ENCODE measurements around the gene MYOM1.

Gene MYOM1

GRCh38 chr18:3119401-3120341 lies 100.1 kb downstream of the MYOM1 start:
- Histone ChIP-seq H3K27ac (ENCODE audit: low read length) (no peak overlapping the region), H3K9me3 (ENCODE audit: control insufficient read depth in 1 of 2, low read length in 2 of 2) (no peaks in the 10 kb centered on the region), H3K4me3 (ENCODE audit: low read depth in 1 of 2, low read length in 2 of 2) (no peak overlapping the region), H3K4me1 (ENCODE audit: control insufficient read depth in 1 of 2, insufficient read depth in 2 of 2, low read length in 2 of 2) (no peaks in the 10 kb centered on the region), H3K27me3 (ENCODE audit: low read depth, low read length) (no peaks in the 10 kb centered on the region), H3K36me3 (ENCODE audit: control insufficient read depth in 1 of 2, insufficient read depth in 2 of 2, low read length in 2 of 2) (peaks cover 0 to 21% of the 10 kb centered on the region in 2 donors)

- no peak overlapping the region for H3K27ac ChIP-seq (ENCODE audit: low read length)
- no peaks in the 10 kb centered on the region for H3K4me1 ChIP-seq (ENCODE audit: control insufficient read depth in 1 of 2, insufficient read depth in 2 of 2, low read length in 2 of 2)
- no peaks in the 10 kb centered on the region for H3K9me3 ChIP-seq (ENCODE audit: control insufficient read depth in 1 of 2, low read length in 2 of 2)
- H3K27me3 ChIP-seq (ENCODE audit: low read depth, low read length), result no peaks in the 10 kb centered on the region
- H3K4me3 ChIP-seq (ENCODE audit: low read depth in 1 of 2, low read length in 2 of 2), result no peak overlapping the region
- H3K36me3 ChIP-seq (ENCODE audit: control insufficient read depth in 1 of 2, insufficient read depth in 2 of 2, low read length in 2 of 2), result peaks cover 0 to 21% of the 10 kb centered on the region in 2 donors
Observed at GRCh38 chr18:3118195-3119010, 101.4 kb downstream of the MYOM1 start.

- Histone ChIP-seq H3K27ac (ENCODE audit: low read length) (no peak overlapping the region), H3K4me3 (ENCODE audit: low read depth in 1 of 2, low read length in 2 of 2) (no peak overlapping the region), H3K27me3 (ENCODE audit: low read depth, low read length) (no peaks in the 10 kb centered on the region), H3K9me3 (ENCODE audit: control insufficient read depth in 1 of 2, low read length in 2 of 2) (no peaks in the 10 kb centered on the region), H3K4me1 (ENCODE audit: control insufficient read depth in 1 of 2, insufficient read depth in 2 of 2, low read length in 2 of 2) (no peaks in the 10 kb centered on the region), H3K36me3 (ENCODE audit: control insufficient read depth in 1 of 2, insufficient read depth in 2 of 2, low read length in 2 of 2) (peaks cover 0 to 21% of the 10 kb centered on the region in 2 donors)
Observed at GRCh38 chr18:3117493-3118192, 102.1 kb downstream of the MYOM1 start.

GRCh38 chr18:3115447-3116030 lies 104.2 kb downstream of the MYOM1 start:
- no peaks in the 10 kb centered on the region for H3K9me3 ChIP-seq (ENCODE audit: control insufficient read depth in 1 of 2, low read length in 2 of 2)

GRCh38 chr18:3114451-3114850 lies 105.3 kb downstream of the MYOM1 start:
- Histone ChIP-seq H3K27ac (ENCODE audit: low read length) (no peak overlapping the region), H3K4me3 (ENCODE audit: low read depth in 1 of 2, low read length in 2 of 2) (no peak overlapping the region)

More at GRCh38 chr18:3115447-3116030, 104.2 kb downstream of the MYOM1 start:
- Histone ChIP-seq H3K27me3 (ENCODE audit: low read depth, low read length) (no peaks in the 10 kb centered on the region), H3K36me3 (ENCODE audit: control insufficient read depth in 1 of 2, insufficient read depth in 2 of 2, low read length in 2 of 2) (peaks cover 0 to 30% of the 10 kb centered on the region in 2 donors), H3K4me1 (ENCODE audit: control insufficient read depth in 1 of 2, insufficient read depth in 2 of 2, low read length in 2 of 2) (no peaks in the 10 kb centered on the region), H3K27ac (ENCODE audit: low read length) (no peak overlapping the region), H3K4me3 (ENCODE audit: low read depth in 1 of 2, low read length in 2 of 2) (no peak overlapping the region)

GRCh38 chr18:3114026-3114425 lies 105.7 kb downstream of the MYOM1 start:
- no peaks in the 10 kb centered on the region for H3K4me1 ChIP-seq (ENCODE audit: control insufficient read depth in 1 of 2, insufficient read depth in 2 of 2, low read length in 2 of 2)
- no peaks in the 10 kb centered on the region for H3K27me3 ChIP-seq (ENCODE audit: low read depth, low read length)
- no peaks in the 10 kb centered on the region for H3K9me3 ChIP-seq (ENCODE audit: control insufficient read depth in 1 of 2, low read length in 2 of 2)
- peaks cover 0 to 20% of the 10 kb centered on the region in 2 donors for H3K36me3 ChIP-seq (ENCODE audit: control insufficient read depth in 1 of 2, insufficient read depth in 2 of 2, low read length in 2 of 2)
- H3K4me3 ChIP-seq (ENCODE audit: low read depth in 1 of 2, low read length in 2 of 2), result no peak overlapping the region
- no peak overlapping the region for H3K27ac ChIP-seq (ENCODE audit: low read length)

More at GRCh38 chr18:3114451-3114850, 105.3 kb downstream of the MYOM1 start:
- Histone ChIP-seq H3K4me1 (ENCODE audit: control insufficient read depth in 1 of 2, insufficient read depth in 2 of 2, low read length in 2 of 2) (no peaks in the 10 kb centered on the region), H3K9me3 (ENCODE audit: control insufficient read depth in 1 of 2, low read length in 2 of 2) (no peaks in the 10 kb centered on the region), H3K27me3 (ENCODE audit: low read depth, low read length) (no peaks in the 10 kb centered on the region), H3K36me3 (ENCODE audit: control insufficient read depth in 1 of 2, insufficient read depth in 2 of 2, low read length in 2 of 2) (peaks cover 0 to 20% of the 10 kb centered on the region in 2 donors)

GRCh38 chr18:3111523-3112240 lies 108.1 kb downstream of the MYOM1 start:
- Histone ChIP-seq H3K4me1 (ENCODE audit: control insufficient read depth in 1 of 2, insufficient read depth in 2 of 2, low read length in 2 of 2) (no peaks in the 10 kb centered on the region), H3K27me3 (ENCODE audit: low read depth, low read length) (no peaks in the 10 kb centered on the region), H3K27ac (ENCODE audit: low read length) (no peak overlapping the region), H3K36me3 (ENCODE audit: control insufficient read depth in 1 of 2, insufficient read depth in 2 of 2, low read length in 2 of 2) (peaks cover 0 to 20% of the 10 kb centered on the region in 2 donors), H3K4me3 (ENCODE audit: low read depth in 1 of 2, low read length in 2 of 2) (no peak overlapping the region), H3K9me3 (ENCODE audit: control insufficient read depth in 1 of 2, low read length in 2 of 2) (no peaks in the 10 kb centered on the region)

- H3K27me3 ChIP-seq (ENCODE audit: low read depth, low read length), result no peaks in the 10 kb centered on the region
- H3K9me3 ChIP-seq (ENCODE audit: control insufficient read depth in 1 of 2, low read length in 2 of 2), result no peaks in the 10 kb centered on the region
- peaks cover 0 to 10% of the 10 kb centered on the region in 2 donors for H3K36me3 ChIP-seq (ENCODE audit: control insufficient read depth in 1 of 2, insufficient read depth in 2 of 2, low read length in 2 of 2)
- H3K27ac ChIP-seq (ENCODE audit: low read length), result no peak overlapping the region
- no peaks in the 10 kb centered on the region for H3K4me1 ChIP-seq (ENCODE audit: control insufficient read depth in 1 of 2, insufficient read depth in 2 of 2, low read length in 2 of 2)
- H3K4me3 ChIP-seq (ENCODE audit: low read depth in 1 of 2, low read length in 2 of 2), result no peak overlapping the region
Observed at GRCh38 chr18:3110034-3110752, 109.6 kb downstream of the MYOM1 start.

GRCh38 chr18:3107740-3108151 lies 112.0 kb downstream of the MYOM1 start:
- no peak overlapping the region for H3K27ac ChIP-seq (ENCODE audit: low read length)
- no peaks in the 10 kb centered on the region for H3K9me3 ChIP-seq (ENCODE audit: control insufficient read depth in 1 of 2, low read length in 2 of 2)
- H3K36me3 ChIP-seq (ENCODE audit: control insufficient read depth in 1 of 2, insufficient read depth in 2 of 2, low read length in 2 of 2), result peaks cover 0 to 8% of the 10 kb centered on the region in 2 donors
- peaks cover 4 to 8% of the 10 kb centered on the region in 2 donors for H3K4me1 ChIP-seq (ENCODE audit: control insufficient read depth in 1 of 2, insufficient read depth in 2 of 2, low read length in 2 of 2)
- no peaks in the 10 kb centered on the region for H3K27me3 ChIP-seq (ENCODE audit: low read depth, low read length)
- H3K4me3 ChIP-seq (ENCODE audit: low read depth in 1 of 2, low read length in 2 of 2), result no peak overlapping the region
